ENCODE results near the gene CDC42EP5. TPM values are rescaled to one million over a fixed set of nuclear protein-coding genes. Genes with fewer than 3 reads are reported as not detected.

Gene CDC42EP5
- total and polyA plus RNA-seq, 7 donors = 12.1 to 529 (median 16.6) TPM

- intact Hi-C loops (cut with DNase I) = no loop called here
- H3K9me3 ChIP-seq = no peaks in the 10 kb centered on the region
- no peak overlapping the region for H3K4me3 ChIP-seq
- peaks cover 38 to 89% (median 65%) of the 10 kb centered on the region in 3 donors for H3K27me3 ChIP-seq
- no peak for DNase-seq
- H3K27ac ChIP-seq = peak overlapping the region; percentile 43 to 62 (median 50)
- peaks cover 0 to 25% (median 5%) of the 10 kb centered on the region in 4 donors for H3K4me1 ChIP-seq
- TF ChIP-seq CTCF (IDR thresholded peaks at IDR 0.05) (no peak), POLR2AphosphoS5 (IDR thresholded peaks at IDR 0.05) (no peak), EP300 (IDR thresholded peaks at IDR 0.05) (no peak), POLR2A (IDR thresholded peaks at IDR 0.05) (no peak)
- 87% methylated on average over 26 of the region's 26 CpGs for WGBS, 2 donors
- H3K36me3 ChIP-seq = no peaks in the 10 kb centered on the region
Observed at GRCh38 chr19:54418930-54419800, 53.9 kb downstream of the CDC42EP5 start.

- H3K27ac ChIP-seq = peak overlapping the region; percentile 2 to 40 (median 18)
Observed at GRCh38 chr19:54418030-54418929, 54.8 kb downstream of the CDC42EP5 start.

GRCh38 chr19:54416695-54417491 lies 56.2 kb downstream of the CDC42EP5 start:
- Histone ChIP-seq H3K4me1 (peaks cover 0 to 25% (median 5%) of the 10 kb centered on the region in 4 donors), H3K4me3 (peak overlapping the region in 3 of 4 donors; percentile 36 to 39 (median 38)), H3K27ac (peak overlapping the region in 1 of 4 donors; percentile 6), H3K27me3 (peaks cover 41 to 89% (median 61%) of the 10 kb centered on the region in 3 donors), H3K36me3 (no peaks in the 10 kb centered on the region), H3K9me3 (no peaks in the 10 kb centered on the region)
- no peak for TF ChIP-seq POLR2A (IDR thresholded peaks at IDR 0.05)
- TF ChIP-seq EP300 (IDR thresholded peaks at IDR 0.05) = no peak
- no peak for TF ChIP-seq POLR2AphosphoS5 (IDR thresholded peaks at IDR 0.05)
- no peak for TF ChIP-seq CTCF (IDR thresholded peaks at IDR 0.05)
- intact Hi-C loops (cut with DNase I) = no loop called here
- no peak for DNase-seq
- WGBS, 2 donors = 46 to 50% methylated on average over 44 of the region's 44 CpGs

More at GRCh38 chr19:54418030-54418929, 54.8 kb downstream of the CDC42EP5 start:
- no peak for DNase-seq
- no peak overlapping the region for H3K4me3 ChIP-seq
- H3K9me3 ChIP-seq = no peaks in the 10 kb centered on the region
- intact Hi-C loops (cut with DNase I) = no loop called here
- H3K4me1 ChIP-seq = peaks cover 0 to 25% (median 5%) of the 10 kb centered on the region in 4 donors
- 29 to 45% methylated on average over 25 of the region's 25 CpGs for WGBS, 2 donors
- no peaks in the 10 kb centered on the region for H3K36me3 ChIP-seq
- peaks cover 38 to 87% (median 65%) of the 10 kb centered on the region in 3 donors for H3K27me3 ChIP-seq
- no peak for TF ChIP-seq EP300 (IDR thresholded peaks at IDR 0.05)
- TF ChIP-seq POLR2AphosphoS5 (IDR thresholded peaks at IDR 0.05) = no peak
- TF ChIP-seq CTCF (IDR thresholded peaks at IDR 0.05) = no peak
- TF ChIP-seq POLR2A (IDR thresholded peaks at IDR 0.05) = no peak
